ENCODE data around the gene ADCY4. TPM values are rescaled to one million over a fixed set of nuclear protein-coding genes. Genes with fewer than 3 reads are reported as not detected.

The ADCY4 gene
- total RNA-seq, 4 donors from 2014 or later = 6.7 to 22.8 (median 16.5) TPM

DNA sequence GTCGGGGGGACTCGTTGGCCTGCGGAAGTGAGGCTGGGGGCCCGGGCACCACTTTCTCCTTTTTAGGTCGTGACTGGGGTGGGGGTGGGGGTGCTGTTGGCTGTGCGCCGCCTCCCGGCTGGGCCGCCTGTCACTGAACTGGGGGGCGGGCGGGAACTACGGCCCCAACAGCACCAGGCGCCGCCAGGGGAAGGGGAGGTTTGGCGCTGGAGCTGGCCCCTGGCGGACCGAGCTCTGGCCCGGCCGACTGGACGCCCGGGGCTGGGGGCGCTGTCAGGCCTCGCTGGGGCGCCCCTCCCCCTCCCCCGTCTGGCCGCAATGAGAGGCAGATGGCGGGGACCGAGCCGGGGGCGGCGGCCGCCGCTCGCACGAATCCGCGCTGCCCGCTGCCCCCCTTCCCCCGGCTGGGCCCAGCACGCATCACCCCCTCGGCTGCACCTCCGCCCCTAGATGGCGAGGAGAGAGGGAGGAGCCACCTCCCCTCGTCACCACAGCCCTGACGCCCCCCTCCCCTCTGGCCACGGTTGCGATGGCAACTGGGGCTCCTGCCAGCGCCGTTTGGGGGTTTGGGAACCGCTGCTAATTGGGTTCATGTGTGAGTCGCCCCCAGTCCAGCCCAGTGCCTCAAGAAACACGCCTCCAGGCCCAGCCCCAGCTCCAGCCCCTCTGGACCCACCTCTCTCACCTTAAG, 33.8 kb upstream of the ADCY4 start:
- 19 to 20% methylated on average over 31 to 42 of the region's 52 CpGs for whole genome bisulfite sequencing, 2 donors
- TF ChIP-seq POLR2A (IDR thresholded peaks at IDR 0.05) = no peak
- TF ChIP-seq, protein P1, sequence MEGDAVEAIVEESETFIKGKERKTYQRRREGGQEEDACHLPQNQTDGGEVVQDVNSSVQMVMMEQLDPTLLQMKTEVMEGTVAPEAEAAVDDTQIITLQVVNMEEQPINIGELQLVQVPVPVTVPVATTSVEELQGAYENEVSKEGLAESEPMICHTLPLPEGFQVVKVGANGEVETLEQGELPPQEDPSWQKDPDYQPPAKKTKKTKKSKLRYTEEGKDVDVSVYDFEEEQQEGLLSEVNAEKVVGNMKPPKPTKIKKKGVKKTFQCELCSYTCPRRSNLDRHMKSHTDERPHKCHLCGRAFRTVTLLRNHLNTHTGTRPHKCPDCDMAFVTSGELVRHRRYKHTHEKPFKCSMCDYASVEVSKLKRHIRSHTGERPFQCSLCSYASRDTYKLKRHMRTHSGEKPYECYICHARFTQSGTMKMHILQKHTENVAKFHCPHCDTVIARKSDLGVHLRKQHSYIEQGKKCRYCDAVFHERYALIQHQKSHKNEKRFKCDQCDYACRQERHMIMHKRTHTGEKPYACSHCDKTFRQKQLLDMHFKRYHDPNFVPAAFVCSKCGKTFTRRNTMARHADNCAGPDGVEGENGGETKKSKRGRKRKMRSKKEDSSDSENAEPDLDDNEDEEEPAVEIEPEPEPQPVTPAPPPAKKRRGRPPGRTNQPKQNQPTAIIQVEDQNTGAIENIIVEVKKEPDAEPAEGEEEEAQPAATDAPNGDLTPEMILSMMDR (IDR thresholded peaks at IDR 0.05) = no peak
- peak overlapping the region; percentile 49 for H3K4me3 ChIP-seq (ENCODE audit: low read depth, poor library complexity, severe bottlenecking)
- intact Hi-C loops (cut with DNase I; ENCODE audit: low total_unique reads) = loop anchor here (5.0 kb wide), 1 partner anchor 59 kb away; the partner anchor contains the start of genes CBLN3 and KHNYN
- peak in 1 of 2 donors; percentile 93 for DNase-seq (ENCODE audit: low spot score in 2 of 2)

DNA sequence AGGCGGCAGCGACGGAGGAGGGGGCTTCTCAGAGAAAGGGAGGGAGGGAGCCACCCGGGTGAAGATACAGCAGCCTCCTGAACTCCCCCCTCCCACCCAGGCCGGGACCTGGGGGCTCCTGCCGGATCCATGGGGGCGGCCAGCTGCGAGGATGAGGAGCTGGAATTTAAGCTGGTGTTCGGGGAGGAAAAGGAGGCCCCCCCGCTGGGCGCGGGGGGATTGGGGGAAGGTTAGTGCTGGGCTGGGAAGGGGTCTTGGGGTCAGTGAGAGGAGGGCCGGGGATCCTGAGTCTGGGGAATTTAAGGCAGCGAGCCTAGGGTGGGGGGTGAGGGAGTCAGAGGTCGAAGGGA, 33.3 kb upstream of the ADCY4 start:
- H3K4me3 ChIP-seq (ENCODE audit: low read depth, poor library complexity, severe bottlenecking) = peak overlapping the region; percentile 49
- intact Hi-C loops (cut with DNase I; ENCODE audit: low total_unique reads) = loop anchor here (5.0 kb wide), 1 partner anchor 59 kb away; the partner anchor contains the start of genes CBLN3 and KHNYN
- WGBS, 2 donors = 4 to 6% methylated on average over 15 of the region's 15 CpGs
- no peak for TF ChIP-seq POLR2A (IDR thresholded peaks at IDR 0.05)
- TF ChIP-seq, protein P1 (IDR thresholded peaks at IDR 0.05) = no peak
- no peak for DNase-seq (ENCODE audit: low spot score in 2 of 2)

DNA sequence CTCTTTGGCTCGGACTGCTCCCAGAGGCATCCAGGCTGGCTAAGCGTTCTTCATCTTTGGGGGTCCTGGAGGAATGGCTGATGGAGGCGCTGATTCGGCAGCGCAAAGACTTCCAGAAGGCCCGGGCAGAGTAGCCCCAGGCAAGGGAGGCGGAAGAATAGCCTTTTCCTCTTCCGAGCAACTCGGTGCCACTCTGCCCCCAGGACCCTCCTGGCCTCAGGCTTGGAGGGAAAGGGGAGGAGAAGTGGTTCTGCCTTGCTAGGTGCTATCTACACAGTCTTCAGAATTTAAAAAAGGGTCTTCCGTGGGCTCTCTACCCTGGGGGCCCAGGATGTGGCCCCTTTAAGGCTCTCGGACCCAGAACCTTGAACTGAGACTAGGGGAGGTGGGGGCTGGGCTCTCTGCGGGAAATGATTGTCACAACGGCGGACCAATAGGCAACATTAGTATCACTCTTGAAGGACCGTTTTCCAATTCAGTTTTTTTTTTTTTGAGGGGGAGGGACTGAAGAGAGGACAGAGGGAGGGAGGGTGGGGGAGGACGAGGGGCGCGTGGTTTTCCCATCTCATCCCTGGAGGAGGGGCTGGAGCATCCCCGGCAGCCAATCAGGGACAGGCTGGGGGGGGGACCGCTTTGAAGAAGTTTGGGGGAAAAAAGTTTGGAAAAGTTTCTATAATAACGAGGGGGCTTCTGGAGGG, 32.8 kb upstream of the ADCY4 start, which contains the start of gene NFATC4:
Gene NFATC4 (plus strand): TSS at position 671 of the 698 bp plus-strand sequence. CDS start 157 bp downstream, outside the sequence.
- DNase-seq (ENCODE audit: low spot score in 2 of 2) = peak; percentile 78 to 94
- WGBS, 2 donors = 6 to 10% methylated on average over 21 of the region's 21 CpGs
- intact Hi-C loops (cut with DNase I; ENCODE audit: low total_unique reads) = loop anchor here (5.0 kb wide), 1 partner anchor 60 kb away; the partner anchor contains the start of genes CBLN3 and KHNYN
- no peak for TF ChIP-seq POLR2A (IDR thresholded peaks at IDR 0.05)
- TF ChIP-seq, protein P1 (IDR thresholded peaks at IDR 0.05) = no peak
- peak within 1 kb of the TSS; percentile 49 for H3K4me3 ChIP-seq (ENCODE audit: low read depth, poor library complexity, severe bottlenecking)

DNA sequence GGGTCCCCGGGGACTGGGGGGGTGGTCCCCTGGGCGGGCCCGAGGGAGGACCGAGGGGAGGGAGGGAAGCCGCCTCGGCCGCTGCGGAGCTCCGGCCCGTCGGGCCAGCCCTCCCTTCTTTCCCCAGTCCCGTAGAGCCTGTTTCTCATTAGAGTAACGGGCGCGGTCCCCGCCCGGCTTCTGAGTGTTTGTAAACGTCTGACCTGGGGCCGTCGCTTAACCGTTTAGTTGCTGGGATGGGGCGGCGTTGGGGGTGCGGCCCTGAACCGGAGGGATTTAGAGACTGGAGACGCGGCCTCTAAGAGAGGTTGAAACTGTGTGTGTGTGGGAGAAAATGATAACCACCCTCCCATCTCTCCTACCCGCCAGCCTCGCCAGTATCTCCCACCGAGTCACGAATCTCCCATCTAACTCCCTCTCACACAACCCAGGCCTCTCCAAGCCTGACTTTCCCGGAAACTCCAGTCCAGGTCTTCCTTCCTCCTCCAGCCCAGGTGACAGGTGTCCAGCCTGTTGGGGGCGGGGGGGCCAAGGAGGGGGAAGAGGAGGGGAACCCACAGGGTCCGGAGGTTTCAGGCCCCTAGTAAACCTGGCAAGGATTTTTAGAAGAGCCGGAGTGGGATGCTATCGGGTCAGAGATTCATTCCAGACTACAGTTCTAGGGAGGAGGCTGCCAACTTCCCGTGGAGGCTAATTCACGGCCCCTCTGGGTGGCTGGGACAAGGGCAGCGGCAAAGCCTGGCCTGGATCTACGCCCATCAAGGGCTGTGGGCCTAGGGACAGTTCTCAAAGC, 32.0 kb upstream of the ADCY4 start:
- TF ChIP-seq POLR2A (IDR thresholded peaks at IDR 0.05) = no peak
- TF ChIP-seq, protein P1 (IDR thresholded peaks at IDR 0.05) = peak in 1 of 3 donors; percentile 15
- DNase-seq (ENCODE audit: low spot score in 2 of 2) = peak; percentile 87 to 98
- H3K4me3 ChIP-seq (ENCODE audit: low read depth, poor library complexity, severe bottlenecking) = peak overlapping the region; percentile 10
- intact Hi-C loops (cut with DNase I; ENCODE audit: low total_unique reads) = loop anchor here (5.0 kb wide), 1 partner anchor 60 kb away; the partner anchor contains the start of genes CBLN3 and KHNYN
- 1 to 5% methylated on average over 34 to 40 of the region's 40 CpGs for WGBS, 2 donors

DNA sequence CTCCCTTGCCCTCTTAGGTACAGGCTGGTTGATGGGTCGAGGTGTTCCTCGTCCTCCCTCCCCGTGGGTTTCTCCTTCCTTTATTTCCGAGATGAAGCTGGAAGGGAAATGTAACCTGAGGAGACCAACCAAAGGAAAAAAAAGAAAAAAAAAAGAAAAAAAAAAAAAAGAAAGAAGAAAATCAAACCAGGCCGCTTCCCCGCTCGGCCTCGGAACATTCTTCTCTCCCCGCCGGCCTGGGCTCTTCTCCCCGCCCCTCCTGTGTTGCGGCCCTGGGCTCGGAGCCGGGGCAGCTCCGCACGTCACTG, 31.5 kb upstream of the ADCY4 start:
- no peak for TF ChIP-seq POLR2A (IDR thresholded peaks at IDR 0.05)
- TF ChIP-seq, protein P1 (IDR thresholded peaks at IDR 0.05) = no peak
- H3K4me3 ChIP-seq (ENCODE audit: low read depth, poor library complexity, severe bottlenecking) = peak overlapping the region; percentile 10
- no peak for DNase-seq (ENCODE audit: low spot score in 2 of 2)
- intact Hi-C loops (cut with DNase I; ENCODE audit: low total_unique reads) = loop anchor here (5.0 kb wide), 1 partner anchor 61 kb away; the partner anchor contains the start of genes CBLN3 and KHNYN
- WGBS, 2 donors = 4 to 5% methylated on average over 16 of the region's 16 CpGs
